Liver (tissue), 3 donors: ENCODE results near the gene C16orf74.

Experiments used
- EGR1 ChIP-seq, 2 donors: IDR thresholded peaks; 2 replicates each; pipeline ENCODE4 v1.6.1; 2016 to 2018; ENCODE audit warnings: antibody characterized with exemption in 2 of 2, low read depth in 2 of 2
- RAD21 ChIP-seq, 2 donors: IDR thresholded peaks; 2 replicates each; pipeline ENCODE4 v1.6.1; 2016; ENCODE audit warnings: antibody characterized with exemption in 2 of 2, mild to moderate bottlenecking in 2 of 2
- TAF1 ChIP-seq: conservative IDR thresholded peaks from 2 replicates; pipeline ENCODE4 v1.6.1; 2016; ENCODE audit warnings: antibody characterized with exemption, mild to moderate bottlenecking
- YY1 ChIP-seq: IDR thresholded peaks from 2 replicates; pipeline ENCODE4 v1.6.1; 2016; ENCODE audit warnings: antibody characterized with exemption, mild to moderate bottlenecking
- TF ChIP-seq, protein P1 (sequence below): fragments of 150-350 bp; IDR thresholded peaks from 2 replicates; pipeline ENCODE4 v1.5.1; 2017; ENCODE audit warnings: improper control_type of control experiment, low read depth, low read length; ENCODE audit not compliant: missing input control
- TF ChIP-seq, protein P2 (sequence below): IDR thresholded peaks from 2 replicates; pipeline ENCODE4 v1.6.1; 2016; ENCODE audit warnings: antibody characterized with exemption
- TF ChIP-seq, protein P3 (sequence below): IDR thresholded peaks from 2 replicates; pipeline ENCODE4 v1.6.1; 2016; ENCODE audit warnings: antibody characterized with exemption
- donor health status: healthy.
- donor health status: healthy.

DNA sequence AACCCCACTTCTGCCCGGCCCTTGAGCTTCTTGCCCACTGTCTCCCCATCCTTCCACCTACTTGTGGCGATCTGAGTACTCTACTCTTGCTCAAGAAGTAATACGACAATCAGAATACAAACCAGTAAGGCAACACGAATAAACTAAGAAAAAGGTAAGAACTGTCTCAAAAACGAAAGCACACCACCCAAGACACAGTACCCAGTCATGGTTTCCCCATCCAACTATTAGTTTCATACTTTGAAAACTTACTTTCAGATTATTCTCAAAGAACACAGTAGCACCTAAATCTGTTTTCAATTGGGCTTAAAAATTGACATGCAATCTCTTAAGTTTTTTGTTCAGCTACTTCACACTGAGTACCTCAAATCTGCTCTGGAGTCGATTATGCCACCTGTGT is 76.1 kb downstream of the C16orf74 start:
- TF ChIP-seq, protein P1, sequence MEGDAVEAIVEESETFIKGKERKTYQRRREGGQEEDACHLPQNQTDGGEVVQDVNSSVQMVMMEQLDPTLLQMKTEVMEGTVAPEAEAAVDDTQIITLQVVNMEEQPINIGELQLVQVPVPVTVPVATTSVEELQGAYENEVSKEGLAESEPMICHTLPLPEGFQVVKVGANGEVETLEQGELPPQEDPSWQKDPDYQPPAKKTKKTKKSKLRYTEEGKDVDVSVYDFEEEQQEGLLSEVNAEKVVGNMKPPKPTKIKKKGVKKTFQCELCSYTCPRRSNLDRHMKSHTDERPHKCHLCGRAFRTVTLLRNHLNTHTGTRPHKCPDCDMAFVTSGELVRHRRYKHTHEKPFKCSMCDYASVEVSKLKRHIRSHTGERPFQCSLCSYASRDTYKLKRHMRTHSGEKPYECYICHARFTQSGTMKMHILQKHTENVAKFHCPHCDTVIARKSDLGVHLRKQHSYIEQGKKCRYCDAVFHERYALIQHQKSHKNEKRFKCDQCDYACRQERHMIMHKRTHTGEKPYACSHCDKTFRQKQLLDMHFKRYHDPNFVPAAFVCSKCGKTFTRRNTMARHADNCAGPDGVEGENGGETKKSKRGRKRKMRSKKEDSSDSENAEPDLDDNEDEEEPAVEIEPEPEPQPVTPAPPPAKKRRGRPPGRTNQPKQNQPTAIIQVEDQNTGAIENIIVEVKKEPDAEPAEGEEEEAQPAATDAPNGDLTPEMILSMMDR: no peak
- TF ChIP-seq RAD21 (IDR thresholded peaks at IDR 0.05) (no peak), YY1 (no peak), TAF1 (no peak), EGR1 (IDR thresholded peaks at IDR 0.05; ENCODE audit: low read depth in 2 of 2) (no peak)
- TF ChIP-seq, protein P2, sequence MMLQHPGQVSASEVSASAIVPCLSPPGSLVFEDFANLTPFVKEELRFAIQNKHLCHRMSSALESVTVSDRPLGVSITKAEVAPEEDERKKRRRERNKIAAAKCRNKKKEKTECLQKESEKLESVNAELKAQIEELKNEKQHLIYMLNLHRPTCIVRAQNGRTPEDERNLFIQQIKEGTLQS: no peak
- TF ChIP-seq, protein P3, sequence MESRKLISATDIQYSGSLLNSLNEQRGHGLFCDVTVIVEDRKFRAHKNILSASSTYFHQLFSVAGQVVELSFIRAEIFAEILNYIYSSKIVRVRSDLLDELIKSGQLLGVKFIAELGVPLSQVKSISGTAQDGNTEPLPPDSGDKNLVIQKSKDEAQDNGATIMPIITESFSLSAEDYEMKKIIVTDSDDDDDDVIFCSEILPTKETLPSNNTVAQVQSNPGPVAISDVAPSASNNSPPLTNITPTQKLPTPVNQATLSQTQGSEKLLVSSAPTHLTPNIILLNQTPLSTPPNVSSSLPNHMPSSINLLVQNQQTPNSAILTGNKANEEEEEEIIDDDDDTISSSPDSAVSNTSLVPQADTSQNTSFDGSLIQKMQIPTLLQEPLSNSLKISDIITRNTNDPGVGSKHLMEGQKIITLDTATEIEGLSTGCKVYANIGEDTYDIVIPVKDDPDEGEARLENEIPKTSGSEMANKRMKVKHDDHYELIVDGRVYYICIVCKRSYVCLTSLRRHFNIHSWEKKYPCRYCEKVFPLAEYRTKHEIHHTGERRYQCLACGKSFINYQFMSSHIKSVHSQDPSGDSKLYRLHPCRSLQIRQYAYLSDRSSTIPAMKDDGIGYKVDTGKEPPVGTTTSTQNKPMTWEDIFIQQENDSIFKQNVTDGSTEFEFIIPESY: no peak
